NCI-H2029 (cell line): ENCODE measurements around the gene MAP3K19.
"Not testable (repeated sequence)": the region's sequence is repeated elsewhere in the genome, so short reads cannot be mapped to it uniquely, and the experiment has no call there.

Experiments
- DNase-seq: peaks from one replicate; lab custom pipeline; 2025; lab: John Stamatoyannopoulos, UW

Gene MAP3K19

DNA sequence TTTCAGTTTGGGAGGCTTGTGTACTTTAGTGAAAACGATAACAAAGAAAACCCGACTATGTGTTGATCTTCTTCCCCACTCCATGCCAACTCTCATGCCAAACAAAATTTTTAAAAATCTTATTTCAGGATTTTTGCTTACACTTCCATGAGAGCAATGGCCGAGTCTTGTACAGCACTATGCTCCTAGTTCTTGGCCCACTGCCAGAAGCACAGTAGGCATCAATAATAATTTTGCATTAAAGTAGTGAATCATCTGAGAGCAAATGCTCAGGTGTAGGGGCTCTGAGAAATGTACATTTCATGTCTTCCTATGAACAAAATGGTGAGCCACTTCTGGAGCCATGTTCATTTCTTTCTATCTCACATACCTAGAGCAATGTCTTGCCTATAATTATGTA, 62.2 kb downstream of the MAP3K19 start:
- DNase-seq, result no peak

DNA sequence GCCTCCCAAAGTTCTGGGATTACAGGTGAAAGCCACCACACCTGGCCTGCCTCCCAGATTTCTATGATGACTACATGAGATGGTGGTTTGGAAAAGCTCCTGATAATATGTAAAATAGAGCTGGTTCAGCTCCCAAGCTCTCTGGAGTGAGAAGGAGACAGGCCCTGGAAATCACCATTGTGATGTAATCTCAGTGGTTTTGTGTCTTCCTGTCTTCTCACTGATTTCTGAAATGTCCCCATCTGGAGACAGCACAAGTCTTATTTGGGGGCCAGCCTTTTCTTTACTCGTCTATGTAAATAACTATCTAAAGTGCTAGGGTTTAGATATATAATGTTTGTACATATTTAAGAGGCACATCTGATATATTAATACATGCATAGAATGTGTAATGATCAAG, 64.6 kb downstream of the MAP3K19 start:
- DNase-seq, result no peak

DNA sequence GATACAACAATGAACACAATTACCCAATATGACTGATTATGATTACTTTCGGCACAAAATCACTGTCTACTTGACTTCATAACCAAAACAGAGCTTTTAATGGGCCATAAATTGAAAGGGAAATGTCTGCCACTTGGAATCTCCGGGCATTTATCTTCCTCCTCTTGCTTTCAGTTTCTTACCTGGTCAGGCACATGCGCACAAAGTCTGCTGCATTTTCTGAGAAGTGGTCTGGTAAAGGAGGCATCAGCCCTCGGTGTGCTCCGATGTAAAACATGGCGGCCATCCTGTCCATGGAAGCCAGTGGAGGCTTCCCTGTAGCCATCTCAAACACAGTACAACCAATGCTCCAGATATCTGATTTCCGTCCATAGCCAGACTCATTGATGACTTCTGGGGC, 66.6 kb downstream of the MAP3K19 start:
- DNase-seq, result no peak

DNA sequence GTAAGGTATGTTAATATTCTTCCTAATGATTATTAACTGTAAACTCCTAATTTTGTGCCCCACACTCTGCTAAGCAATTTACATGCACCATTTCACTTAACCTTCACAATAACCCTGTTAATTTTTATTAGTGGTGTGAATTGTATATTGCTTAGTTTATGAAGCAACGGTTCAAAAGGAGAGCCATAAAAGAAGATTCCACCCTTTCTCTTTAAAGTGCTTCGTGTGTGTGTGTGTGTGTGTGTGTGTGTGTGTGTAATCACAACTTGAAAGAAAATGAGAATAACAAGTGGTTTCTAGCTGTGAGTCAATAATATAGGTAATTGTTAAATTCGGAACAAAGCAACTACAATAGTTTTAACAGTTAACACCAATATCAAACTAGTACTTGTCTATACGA, 68.0 kb downstream of the MAP3K19 start:
- no peak for DNase-seq

DNA sequence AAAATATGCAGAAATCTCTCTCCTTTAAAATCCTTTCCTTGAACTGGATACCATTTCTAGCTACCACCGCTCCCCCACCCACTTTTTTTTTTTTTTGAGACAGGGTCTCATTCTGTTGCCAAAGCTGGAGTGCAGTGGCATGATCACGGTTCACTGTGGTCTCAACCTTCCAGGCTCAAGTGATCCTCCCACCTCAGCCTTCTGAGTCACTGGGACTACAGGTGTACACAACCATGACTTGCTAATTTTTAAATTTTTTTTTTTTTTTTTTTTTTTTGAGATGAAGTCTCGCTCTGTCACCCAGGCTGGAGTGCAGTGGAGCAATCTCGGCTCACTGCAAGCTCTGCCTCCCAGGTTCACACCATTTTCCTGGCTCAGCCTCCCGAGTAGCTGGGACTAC, 70.1 kb downstream of the MAP3K19 start:
- not testable (repeated sequence) for DNase-seq

DNA sequence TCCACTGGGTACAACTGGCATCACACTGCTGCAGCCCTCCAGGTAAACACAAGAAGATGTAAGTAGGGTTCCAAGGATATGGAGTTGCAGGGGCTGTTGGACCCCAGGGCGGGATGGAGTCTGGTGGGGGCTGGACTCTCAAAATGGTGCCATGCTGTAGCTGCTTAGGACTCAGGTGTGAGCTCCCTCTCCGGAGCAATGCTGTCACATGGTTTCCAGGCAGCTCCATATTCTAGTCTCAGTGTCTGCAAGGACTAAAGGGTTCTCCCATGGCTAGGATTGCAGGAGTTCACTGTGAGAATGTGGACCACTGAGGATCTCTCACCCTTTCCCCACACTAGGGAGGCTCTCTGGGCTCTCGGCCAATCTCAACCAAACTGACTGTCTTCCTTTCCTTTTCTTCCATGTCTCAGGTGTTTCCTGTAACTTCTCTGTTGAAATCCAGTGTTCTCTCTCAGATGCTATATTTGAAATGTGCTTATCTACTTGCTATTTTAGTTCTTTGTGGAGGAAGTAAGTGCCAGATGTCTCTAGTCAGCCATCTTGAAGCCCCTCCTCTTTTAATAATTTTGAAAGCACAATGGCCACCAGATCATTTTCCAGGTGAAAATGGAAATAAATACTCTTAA, 71.1 kb downstream of the MAP3K19 start:
- no peak for DNase-seq

DNA sequence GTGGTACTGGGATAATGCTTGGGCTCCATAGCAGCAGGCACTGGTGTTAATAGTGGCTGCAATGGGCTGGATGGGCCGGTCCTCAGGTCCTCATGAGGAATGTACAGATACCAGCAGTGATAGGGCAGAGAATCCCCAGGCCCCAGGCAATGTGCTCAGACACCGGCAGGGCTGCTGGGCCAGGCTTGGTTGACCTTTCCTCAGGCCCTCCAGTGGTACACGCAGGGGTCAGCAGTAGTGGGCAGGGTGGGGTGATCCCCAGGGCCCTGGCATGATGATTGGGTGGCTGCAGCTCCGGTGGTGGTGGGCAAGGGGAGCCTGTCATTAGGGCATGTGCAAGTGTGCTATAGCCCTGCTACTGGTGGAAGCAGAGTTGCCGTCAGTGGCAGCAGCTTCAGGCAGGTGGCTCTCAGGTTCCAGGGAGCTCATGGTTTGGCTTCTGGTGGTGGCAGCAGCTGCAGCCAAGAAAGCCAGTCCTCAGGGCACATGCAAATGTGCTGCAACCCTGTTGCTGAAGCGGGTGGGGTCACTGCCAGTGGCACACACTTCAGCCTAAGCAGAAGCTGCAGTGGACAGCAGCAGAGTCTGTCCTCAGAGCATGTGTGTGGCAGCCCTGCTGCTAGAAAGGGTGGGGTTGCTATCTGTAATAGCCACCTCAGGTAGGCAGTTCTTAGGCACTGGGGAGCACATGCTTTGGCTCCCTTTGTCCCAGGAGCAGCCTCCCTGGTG, 71.8 kb downstream of the MAP3K19 start:
- no peak for DNase-seq

DNA sequence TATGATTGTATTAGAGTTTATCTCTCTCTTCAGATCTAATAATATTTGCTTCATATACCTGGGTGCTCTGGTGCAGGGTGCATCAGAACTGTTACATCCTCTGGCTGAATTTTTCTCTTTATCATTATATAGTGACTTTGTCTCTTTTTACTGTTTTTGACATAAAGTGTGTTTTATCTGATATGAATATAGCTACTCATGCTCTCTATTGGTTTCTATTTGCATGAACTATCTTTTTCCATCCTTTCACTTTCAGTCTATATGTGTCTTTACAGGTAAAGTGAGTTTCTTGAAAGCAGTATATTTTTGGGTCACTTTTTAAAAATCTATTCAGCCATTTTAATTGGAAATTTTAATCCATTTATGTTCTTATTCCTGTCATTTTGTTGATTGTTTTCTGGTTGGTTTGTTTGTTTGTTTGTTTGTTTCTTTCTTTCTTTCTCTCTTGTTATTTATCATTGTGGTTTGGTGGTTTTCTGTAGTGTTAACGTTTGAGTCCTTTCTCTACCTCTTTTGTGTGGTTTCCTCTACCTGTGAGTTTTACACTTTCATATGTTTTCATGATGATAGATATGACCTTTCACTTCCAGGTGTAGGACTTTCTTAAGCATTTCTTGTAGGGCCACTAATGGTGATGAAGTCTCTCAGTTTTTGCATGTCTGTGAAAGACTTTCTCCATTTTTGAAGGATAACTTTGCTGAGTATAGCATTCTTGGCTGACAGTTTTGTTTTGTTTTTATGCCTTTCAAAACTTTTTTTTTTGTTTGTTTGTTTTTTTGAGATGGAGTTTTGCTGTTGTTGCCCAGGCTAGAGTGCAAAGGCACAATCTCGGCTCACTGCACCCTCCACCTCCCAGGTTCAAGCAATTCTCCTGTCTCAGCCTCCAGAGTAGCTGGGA, 73.8 kb downstream of the MAP3K19 start:
- no peak for DNase-seq

DNA sequence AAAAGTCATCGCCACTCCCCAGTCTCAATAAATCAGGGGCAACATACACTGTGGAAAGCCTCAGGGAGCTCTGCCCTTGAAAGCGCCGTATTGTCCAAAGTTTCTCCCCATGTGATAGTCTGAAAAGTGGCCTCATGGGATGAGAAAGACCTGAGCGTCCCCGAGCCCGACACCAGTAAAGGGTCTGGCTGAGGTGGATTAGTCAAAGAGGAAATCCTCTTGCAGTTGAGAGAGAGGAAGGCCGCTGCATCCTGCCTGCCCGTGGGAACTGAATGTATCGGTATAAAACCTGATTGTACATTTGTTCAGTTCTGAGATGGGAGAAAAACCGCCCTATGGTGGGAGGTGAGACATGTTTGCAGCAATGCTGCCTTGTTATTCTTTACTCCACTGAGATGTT, 80.1 kb downstream of the MAP3K19 start:
- not testable (repeated sequence) for DNase-seq

DNA sequence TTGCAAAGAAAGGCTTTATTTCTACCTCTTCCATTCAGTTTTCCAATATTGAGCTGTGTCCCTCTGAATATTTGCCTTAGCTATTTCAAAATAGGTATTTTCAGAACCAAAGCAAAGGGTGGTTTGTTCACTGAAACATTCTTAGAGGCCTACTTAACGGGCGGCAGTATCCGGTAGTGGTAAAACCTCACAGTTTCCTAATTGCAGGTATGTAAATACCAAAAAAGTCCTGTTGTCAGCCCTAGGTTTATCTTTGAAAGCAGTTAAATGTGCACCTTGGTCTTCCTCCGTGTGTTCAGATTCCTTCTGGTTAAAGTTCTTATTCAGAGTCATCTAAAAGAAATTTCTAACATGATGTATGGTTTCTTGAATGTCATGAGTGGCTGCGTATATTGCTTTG, 89.8 kb downstream of the MAP3K19 start:
- no peak for DNase-seq

DNA sequence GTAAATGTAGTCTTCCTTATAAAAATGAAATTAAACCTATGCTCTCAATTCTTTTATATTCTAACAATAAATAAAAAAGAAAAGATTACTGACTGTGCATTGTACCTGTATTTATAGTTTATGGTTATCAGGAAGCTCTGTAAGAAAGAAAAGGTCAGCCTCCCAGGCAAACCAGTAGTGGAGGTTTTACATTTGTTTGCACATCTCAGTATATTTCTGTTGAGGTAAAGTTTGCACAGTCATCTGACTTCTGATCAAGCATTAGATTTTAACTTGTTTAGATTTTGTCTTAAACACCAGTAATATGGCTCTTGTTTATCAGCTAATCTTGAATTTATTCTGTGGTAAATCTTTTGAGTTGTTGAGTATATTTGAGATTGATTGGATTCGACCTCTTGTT, 91.5 kb downstream of the MAP3K19 start:
- DNase-seq, result no peak

DNA sequence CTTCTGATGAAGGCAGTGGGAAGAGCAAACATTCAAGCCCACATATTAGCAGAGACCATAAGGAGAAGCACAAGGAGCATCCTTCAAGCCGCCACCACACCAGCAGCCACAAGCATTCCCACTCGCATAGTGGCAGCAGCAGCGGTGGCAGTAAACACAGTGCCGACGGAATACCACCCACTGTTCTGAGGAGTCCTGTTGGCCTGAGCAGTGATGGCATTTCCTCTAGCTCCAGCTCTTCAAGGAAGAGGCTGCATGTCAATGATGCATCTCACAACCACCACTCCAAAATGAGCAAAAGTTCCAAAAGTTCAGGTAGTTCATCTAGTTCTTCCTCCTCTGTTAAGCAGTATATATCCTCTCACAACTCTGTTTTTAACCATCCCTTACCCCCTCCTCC, 93.2 kb downstream of the MAP3K19 start:
- DNase-seq, result no peak

DNA sequence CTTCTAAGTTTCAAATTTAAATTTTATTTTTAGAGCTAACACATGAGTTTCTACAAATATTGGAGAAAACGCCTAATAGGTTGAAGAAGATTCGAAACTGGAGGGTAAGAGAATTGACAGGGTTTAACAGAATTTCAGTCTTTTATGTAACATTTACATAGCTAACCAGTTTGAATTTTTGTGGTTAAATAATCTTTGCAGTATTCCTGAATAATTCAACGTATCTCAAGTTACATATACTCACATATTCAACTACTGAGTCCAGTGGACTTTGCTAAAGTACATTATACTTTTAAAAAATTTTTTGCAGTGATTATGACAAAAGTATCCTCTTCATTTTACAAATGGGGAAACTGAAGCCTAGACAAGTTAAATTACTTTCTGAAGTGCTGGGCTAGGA, 94.6 kb downstream of the MAP3K19 start:
- DNase-seq, result no peak

DNA sequence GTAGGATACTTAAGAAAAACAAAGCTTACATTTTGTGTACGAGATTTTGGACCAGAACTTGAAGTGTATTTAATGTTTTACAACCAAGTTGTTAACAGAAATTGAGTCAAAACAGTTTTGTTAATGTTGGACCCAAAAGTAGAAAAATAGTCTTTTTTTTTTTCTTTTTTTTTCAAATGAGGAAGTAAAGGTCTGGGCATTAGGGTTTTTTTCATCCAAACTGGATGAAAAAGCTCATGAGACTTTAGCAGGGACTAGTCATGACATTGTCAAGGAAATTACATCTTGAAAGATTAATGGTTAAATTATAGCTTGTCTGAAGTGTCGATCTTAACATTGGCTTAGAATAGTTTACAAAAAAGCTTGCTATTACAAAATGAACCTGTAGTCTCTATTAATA, 96.4 kb downstream of the MAP3K19 start:
- no peak for DNase-seq

DNA sequence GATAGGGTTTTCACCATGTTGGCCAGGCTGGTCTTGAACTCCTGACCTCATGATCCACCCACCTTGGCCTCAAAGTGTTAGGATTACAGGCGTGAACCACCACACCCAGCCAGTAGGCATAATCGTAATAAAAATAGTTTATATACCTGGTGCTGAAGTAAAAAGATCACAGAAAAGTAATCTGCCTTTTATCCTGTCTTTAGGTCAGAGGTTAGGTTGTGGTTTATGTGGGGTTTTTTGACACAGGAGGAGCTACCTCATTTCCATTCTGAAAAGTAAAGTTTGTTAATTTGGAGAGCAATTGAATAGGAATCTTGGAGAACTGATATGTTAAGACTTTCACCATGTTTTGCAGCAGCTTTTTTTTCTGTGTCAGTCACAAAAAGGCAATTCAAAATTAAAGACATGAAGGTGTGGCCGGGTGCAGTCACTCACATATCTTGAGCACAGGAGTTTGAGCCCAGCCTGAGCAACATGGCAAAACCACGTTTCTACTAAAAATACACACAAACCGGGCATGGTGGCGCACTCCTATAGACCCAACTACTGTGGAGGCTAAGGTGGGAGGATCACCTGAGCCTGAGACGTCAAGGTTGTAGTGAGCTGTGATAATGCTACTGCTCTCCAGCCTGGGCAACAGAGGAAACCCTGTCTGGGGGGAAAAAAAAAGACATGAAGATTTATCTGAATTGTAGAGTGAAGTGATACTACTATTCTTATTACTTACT, 97.1 kb downstream of the MAP3K19 start:
- DNase-seq, result no peak

DNA sequence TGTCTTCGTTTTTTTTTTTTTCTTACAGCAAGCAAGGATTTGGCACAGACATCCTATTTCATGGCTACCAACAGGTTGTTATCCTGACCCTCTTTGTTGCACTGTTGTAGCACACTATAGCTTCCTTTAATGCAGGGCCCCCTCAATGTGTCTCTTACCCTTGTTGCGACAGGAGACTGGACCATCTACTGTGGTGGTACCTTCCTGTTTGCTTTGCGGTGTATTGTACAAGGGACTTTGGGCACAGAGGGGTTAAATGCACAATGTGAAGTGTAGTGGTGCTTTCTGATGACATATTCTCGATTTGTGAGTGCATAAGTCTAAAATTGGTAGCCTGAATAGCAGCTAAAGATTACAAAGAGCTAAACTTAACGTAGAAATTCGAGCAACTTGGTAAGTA, 101.2 kb downstream of the MAP3K19 start:
- DNase-seq, result no peak

DNA sequence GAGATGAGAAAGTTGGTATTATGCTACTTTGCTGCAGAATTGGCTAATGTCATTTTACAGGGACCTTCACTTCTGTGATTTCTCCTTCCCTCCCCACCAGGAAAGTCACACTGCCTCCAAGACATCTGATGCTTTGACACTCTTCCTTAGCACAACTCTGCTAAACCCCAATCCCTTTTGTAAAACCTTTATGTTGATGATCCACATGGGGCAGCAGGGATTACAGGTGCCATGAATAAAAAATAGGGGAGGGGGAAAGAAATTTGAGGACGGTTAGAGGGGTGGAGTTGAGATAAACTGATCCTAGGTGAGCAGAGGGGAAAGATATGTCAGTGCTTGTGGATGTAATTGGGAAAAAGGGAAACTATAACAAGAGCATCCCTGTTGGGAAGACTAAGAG, 102.3 kb downstream of the MAP3K19 start:
- no peak for DNase-seq

DNA sequence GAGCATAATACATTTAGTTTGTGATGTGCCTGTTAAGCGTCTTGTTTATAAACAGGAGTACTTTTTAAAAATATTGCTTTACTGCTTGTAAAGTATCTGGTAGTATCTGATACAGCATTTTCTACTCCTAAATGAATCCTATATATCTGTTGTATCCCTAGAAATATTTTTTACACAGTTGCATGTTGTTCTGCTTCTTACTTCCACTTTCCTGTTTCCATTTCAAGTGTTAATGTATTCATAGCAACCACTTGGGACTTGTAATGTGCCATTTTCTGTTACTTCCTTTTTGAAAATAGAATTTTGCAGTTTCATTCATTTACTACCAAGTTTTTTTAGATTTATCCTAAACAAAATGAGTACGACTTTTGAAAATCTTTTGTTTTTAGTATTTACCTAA, 103.7 kb downstream of the MAP3K19 start:
- DNase-seq, result no peak

DNA sequence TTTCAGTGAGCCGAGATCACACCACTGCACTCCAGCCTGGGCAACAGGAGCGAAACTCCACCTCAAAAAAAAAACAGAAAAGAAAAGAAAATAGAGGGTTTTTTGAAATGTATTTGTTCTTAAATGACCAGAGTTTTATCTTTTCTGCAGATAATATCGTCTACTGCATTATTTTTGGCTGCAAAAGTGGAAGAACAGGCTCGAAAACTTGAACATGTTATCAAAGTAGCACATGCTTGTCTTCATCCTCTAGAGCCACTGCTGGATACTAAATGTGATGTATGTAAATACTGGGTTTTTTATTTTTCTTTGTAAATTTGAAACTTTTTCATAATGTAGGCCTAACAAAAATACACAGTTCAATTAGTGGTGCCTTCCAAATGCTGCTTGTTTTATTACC, 110.6 kb downstream of the MAP3K19 start:
- no peak for DNase-seq

DNA sequence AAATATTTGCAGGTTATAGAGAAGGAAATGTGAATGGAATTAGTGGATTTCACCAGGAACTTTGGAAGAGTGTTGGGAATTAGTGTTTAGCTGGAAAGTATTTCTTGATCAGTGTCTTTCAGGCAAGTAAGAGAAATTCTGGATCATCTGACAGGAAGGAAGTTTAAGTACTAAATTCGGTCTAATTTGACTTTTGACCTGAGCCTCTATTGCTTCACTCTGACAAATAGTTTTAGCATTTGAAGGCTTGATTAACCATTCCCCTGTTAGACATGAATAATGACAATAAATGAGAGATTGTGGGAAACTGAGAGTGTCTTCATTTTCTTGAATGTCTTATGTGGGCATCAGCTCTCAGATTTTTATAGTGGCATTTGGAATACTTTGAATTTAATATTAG, 112.6 kb downstream of the MAP3K19 start:
- DNase-seq, result no peak

DNA sequence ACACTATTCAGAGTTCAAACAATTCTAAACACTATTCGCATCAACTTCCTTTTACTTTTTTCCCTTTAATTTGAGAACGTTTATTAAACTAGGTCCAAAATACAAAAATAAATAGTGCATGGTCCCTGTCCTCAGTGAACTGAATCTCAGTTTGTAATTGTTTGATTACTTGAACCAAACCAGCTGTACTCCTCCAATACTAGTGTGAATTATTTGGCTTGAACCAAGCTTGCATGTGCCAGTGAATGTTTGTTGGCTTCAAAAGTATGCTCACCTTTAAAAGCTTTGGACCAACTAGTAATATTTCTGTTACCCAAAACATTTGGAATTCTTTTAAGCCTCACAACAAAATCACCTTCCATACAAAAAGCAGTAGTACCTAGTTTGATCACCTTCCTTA, 113.1 kb downstream of the MAP3K19 start:
- no peak for DNase-seq

DNA sequence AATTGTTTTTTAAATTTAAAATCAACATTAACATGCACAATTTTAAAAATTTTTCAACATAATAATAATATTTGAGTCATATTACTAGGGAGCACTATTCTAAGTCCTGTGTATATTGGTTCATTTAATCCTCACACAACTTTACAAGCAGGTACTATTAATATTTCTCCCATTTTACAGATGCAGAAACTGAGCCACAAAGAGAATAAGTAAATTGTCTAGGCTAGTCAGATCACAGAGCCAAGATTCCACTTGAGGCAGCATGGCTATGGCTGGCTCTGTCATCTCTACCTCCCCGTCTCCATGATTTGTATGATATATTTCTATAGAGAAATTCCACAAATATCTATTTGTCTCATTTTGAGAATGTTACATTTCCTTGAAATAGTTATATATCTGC, 113.5 kb downstream of the MAP3K19 start:
- DNase-seq, result no peak
